Activated CD4-positive, alpha-beta T cell treated with anti-CD3 and anti-CD28 coated beads for 36 hours (primary cell): ENCODE measurements around the gene BIN1. TPM values are rescaled to one million over a fixed set of nuclear protein-coding genes. Genes with fewer than 3 reads are reported as not detected.
"Not testable (repeated sequence)": the region's sequence is repeated elsewhere in the genome, so short reads cannot be mapped to it uniquely, and the experiment has no call there.

ENCODE experiments used
- ATAC-seq: fragments of 200-7000 bp; cut with Tn5 transposase; one replicate; pipeline ENCODE4 v1.10.0; 2021; ENCODE audit warnings: mild to moderate bottlenecking, moderate library complexity
- CTCF ChIA-PET: fragments of 350-600 bp; sonication (Branson Sonifier 250); formaldehyde crosslinking; loops from one replicate; lab custom pipeline; 2021; ENCODE audit warnings: antibody characterized with exemption; lab: Charles Lee
- POLR2A ChIA-PET: fragments of 350-600 bp; sonication (Branson Sonifier 250); formaldehyde crosslinking; loops from one replicate; lab custom pipeline; 2021; ENCODE audit warnings: antibody characterized with exemption, inconsistent platforms; lab: Charles Lee
- DNase-seq: peaks from one replicate; pipeline ENCODE4 v3.0.0-alpha.2; 2020
- H3K27ac Mint-ChIP-seq: one replicate; pipeline ENCODE4 v1.8.0; 2021; ENCODE audit warnings: mixed read lengths
- H3K27me3 Mint-ChIP-seq: one replicate; pipeline ENCODE4 v1.8.0; 2021; ENCODE audit warnings: mixed read lengths
- H3K36me3 Mint-ChIP-seq: one replicate; pipeline ENCODE4 v1.8.0; 2021; ENCODE audit warnings: low read depth, mixed read lengths
- H3K4me1 Mint-ChIP-seq: one replicate; pipeline ENCODE4 v1.8.0; 2021; ENCODE audit warnings: mixed read lengths
- H3K4me3 Mint-ChIP-seq: one replicate; pipeline ENCODE4 v1.8.0; 2021; ENCODE audit warnings: mild to moderate bottlenecking, moderate library complexity, mixed read lengths
- H3K9me3 Mint-ChIP-seq: one replicate; pipeline ENCODE4 v1.8.0; 2021; ENCODE audit warnings: low read depth, mixed read lengths
- intact Hi-C, 2 experiments: fragments of 100-400 bp; cut with DNase I in 1 of 2; cut with micrococcal nuclease in 1 of 2; formaldehyde crosslinking; loops; one replicate each; pipeline versions ENCODE4 v1.14.2 to v1.15.1; 2022 to 2024; cut with DNase I, micrococcal nuclease
- total RNA-seq, 2 experiments: library from RNA; stranded (reverse); gene quantifications; one replicate each; pipeline ENCODE4 v1.2.3, GENCODE V29; 2021

BIN1 gene
- total RNA-seq, 2 experiments from 2014 or later: 65.2 to 71.0 TPM

GRCh38 chr2:127041259-127041970, 65.5 kb downstream of the BIN1 start:
- CTCF ChIA-PET: interaction anchor here (0.9 kb wide), 1 partner anchor 70 kb away, joined by 3 read pairs; no protein-coding TSS in a partner anchor
- ATAC-seq (no peak), DNase-seq (no peak)
- intact Hi-C loops: no loop called here
- H3K27me3 Mint-ChIP-seq: no peaks in the 10 kb centered on the region
- H3K4me1 Mint-ChIP-seq: peaks cover 6% of the 10 kb centered on the region
- no peak overlapping the region for H3K4me3 Mint-ChIP-seq
- POLR2A ChIA-PET: no interaction called here
- H3K27ac Mint-ChIP-seq: no peak overlapping the region
- H3K36me3 Mint-ChIP-seq: no peaks in the 10 kb centered on the region
- no peaks in the 10 kb centered on the region for H3K9me3 Mint-ChIP-seq

- intact Hi-C loops: no loop called here
- Mint-ChIP-seq H3K36me3 (no peaks in the 10 kb centered on the region), H3K27me3 (no peaks in the 10 kb centered on the region), H3K27ac (no peak overlapping the region), H3K4me1 (peaks cover 6% of the 10 kb centered on the region), H3K9me3 (no peaks in the 10 kb centered on the region), H3K4me3 (no peak overlapping the region)
- ChIA-PET POLR2A (no interaction called here), CTCF (interaction anchor here (1.1 to 1.3 kb wide), 2 partner anchors 10 to 13 kb away, joined by 4 read pairs; no protein-coding TSS in a partner anchor)
- DNase-seq: no peak
- no peak for ATAC-seq
Measured at GRCh38 chr2:127040169-127040568, 66.8 kb downstream of the BIN1 start.

- H3K4me3 Mint-ChIP-seq: no peak overlapping the region
- no peak overlapping the region for H3K27ac Mint-ChIP-seq
- peaks cover 6% of the 10 kb centered on the region for H3K4me1 Mint-ChIP-seq
- H3K27me3 Mint-ChIP-seq: no peaks in the 10 kb centered on the region
- no peaks in the 10 kb centered on the region for H3K36me3 Mint-ChIP-seq
- intact Hi-C loops: no loop called here
- no peaks in the 10 kb centered on the region for H3K9me3 Mint-ChIP-seq
- ChIA-PET CTCF (interaction anchor here (0.8 to 1.3 kb wide), 3 partner anchors 10 to 29 kb away, joined by 4 read pairs; no protein-coding TSS in a partner anchor), POLR2A (no interaction called here)
- ATAC-seq (peak; percentile 74), DNase-seq (peak; percentile 41)
Measured at GRCh38 chr2:127039387-127040031, 67.4 kb downstream of the BIN1 start.

GRCh38 chr2:127037476-127037875, 69.5 kb downstream of the BIN1 start:
- Mint-ChIP-seq H3K4me1 (peaks cover 6% of the 10 kb centered on the region), H3K4me3 (no peak overlapping the region), H3K27me3 (no peaks in the 10 kb centered on the region), H3K9me3 (no peaks in the 10 kb centered on the region), H3K27ac (no peak overlapping the region), H3K36me3 (no peaks in the 10 kb centered on the region)
- ChIA-PET POLR2A (no interaction called here), CTCF (interaction anchor here (1.9 kb wide), 1 partner anchor 12 kb away, joined by 5 read pairs; no protein-coding TSS in a partner anchor)
- DNase-seq (no peak), ATAC-seq (no peak)
- intact Hi-C loops: no loop called here

- Mint-ChIP-seq H3K27me3 (peaks cover 2% of the 10 kb centered on the region), H3K4me1 (peaks cover 6% of the 10 kb centered on the region), H3K27ac (no peak overlapping the region), H3K9me3 (no peaks in the 10 kb centered on the region), H3K36me3 (no peaks in the 10 kb centered on the region), H3K4me3 (no peak overlapping the region)
- no peak for ATAC-seq
- ChIA-PET CTCF (no interaction called here), POLR2A (no interaction called here)
- no peak for DNase-seq
- intact Hi-C loops: no loop called here
Measured at GRCh38 chr2:127034883-127035611, 71.9 kb downstream of the BIN1 start.

GRCh38 chr2:127034051-127034450, 72.9 kb downstream of the BIN1 start:
- no peak overlapping the region for H3K27ac Mint-ChIP-seq
- intact Hi-C loops: no loop called here

GRCh38 chr2:127032621-127033020, 74.3 kb downstream of the BIN1 start:
- no peaks in the 10 kb centered on the region for H3K36me3 Mint-ChIP-seq
- CTCF ChIA-PET: interaction anchor here (0.5 to 1.2 kb wide), 3 partner anchors 17 to 393 kb away, joined by 3 read pairs; no protein-coding TSS in a partner anchor
- ATAC-seq (no peak), DNase-seq (no peak)
- H3K4me1 Mint-ChIP-seq: no peaks in the 10 kb centered on the region
- peaks cover 16% of the 10 kb centered on the region for H3K27me3 Mint-ChIP-seq
- H3K4me3 Mint-ChIP-seq: no peak overlapping the region
- intact Hi-C loops: no loop called here
- POLR2A ChIA-PET: no interaction called here
- no peak overlapping the region for H3K27ac Mint-ChIP-seq
- no peaks in the 10 kb centered on the region for H3K9me3 Mint-ChIP-seq

More at GRCh38 chr2:127034051-127034450, 72.9 kb downstream of the BIN1 start:
- peaks cover 6% of the 10 kb centered on the region for H3K27me3 Mint-ChIP-seq
- H3K4me1 Mint-ChIP-seq: no peaks in the 10 kb centered on the region
- no peaks in the 10 kb centered on the region for H3K36me3 Mint-ChIP-seq
- H3K4me3 Mint-ChIP-seq: no peak overlapping the region
- CTCF ChIA-PET: no interaction called here
- DNase-seq: no peak
- POLR2A ChIA-PET: no interaction called here
- no peaks in the 10 kb centered on the region for H3K9me3 Mint-ChIP-seq
- ATAC-seq: no peak

- H3K9me3 Mint-ChIP-seq: no peaks in the 10 kb centered on the region
- H3K27ac Mint-ChIP-seq: no peak overlapping the region
- peaks cover 7% of the 10 kb centered on the region for H3K4me1 Mint-ChIP-seq
- no peaks in the 10 kb centered on the region for H3K36me3 Mint-ChIP-seq
- ChIA-PET POLR2A (no interaction called here), CTCF (no interaction called here)
- ATAC-seq: no peak
- intact Hi-C loops: no loop called here
- H3K4me3 Mint-ChIP-seq: no peak overlapping the region
- H3K27me3 Mint-ChIP-seq: peaks cover 21% of the 10 kb centered on the region
- no peak for DNase-seq
Measured at GRCh38 chr2:127029350-127030051, 77.5 kb downstream of the BIN1 start.

GRCh38 chr2:127028745-127029144, 78.2 kb downstream of the BIN1 start:
- not testable (repeated sequence) for ATAC-seq, H3K9me3 Mint-ChIP-seq

GRCh38 chr2:127027715-127028114, 79.2 kb downstream of the BIN1 start:
- H3K27ac Mint-ChIP-seq: no peak overlapping the region
- H3K36me3 Mint-ChIP-seq: no peaks in the 10 kb centered on the region
- ChIA-PET CTCF (interaction anchor here (1.4 kb wide), 1 partner anchor 12 kb away, joined by 4 read pairs; no protein-coding TSS in a partner anchor), POLR2A (no interaction called here)
- peaks cover 2% of the 10 kb centered on the region for H3K9me3 Mint-ChIP-seq
- peaks cover 23% of the 10 kb centered on the region for H3K27me3 Mint-ChIP-seq
- peaks cover 8% of the 10 kb centered on the region for H3K4me1 Mint-ChIP-seq
- DNase-seq (no peak), ATAC-seq (no peak)
- no peak overlapping the region for H3K4me3 Mint-ChIP-seq
- intact Hi-C loops: no loop called here

More at GRCh38 chr2:127028745-127029144, 78.2 kb downstream of the BIN1 start:
- DNase-seq, H3K4me1 Mint-ChIP-seq, CTCF ChIA-PET, H3K4me3 Mint-ChIP-seq, H3K27ac Mint-ChIP-seq, intact Hi-C loops, H3K36me3 Mint-ChIP-seq, POLR2A ChIA-PET: not testable (repeated sequence)
- peaks cover 23% of the 10 kb centered on the region for H3K27me3 Mint-ChIP-seq
